PC-9 (cell line): Measurements from ENCODE around the gene EIF4G2.

Source experiments
- EZH2 ChIP-seq: fragments of 200-600 bp; sonication (generic); IDR thresholded peaks from 2 replicates; pipeline ENCODE4 v1.8.0; 2017; ENCODE audit warnings: antibody characterized with exemption, low read depth
- TF ChIP-seq, protein P1 (sequence below): fragments of 200-600 bp; sonication (generic); conservative IDR thresholded peaks from 2 replicates; pipeline ENCODE4 v1.6.1; 2017; ENCODE audit warnings: mixed run types, antibody characterized with exemption, mild to moderate bottlenecking, moderate library complexity

DNA sequence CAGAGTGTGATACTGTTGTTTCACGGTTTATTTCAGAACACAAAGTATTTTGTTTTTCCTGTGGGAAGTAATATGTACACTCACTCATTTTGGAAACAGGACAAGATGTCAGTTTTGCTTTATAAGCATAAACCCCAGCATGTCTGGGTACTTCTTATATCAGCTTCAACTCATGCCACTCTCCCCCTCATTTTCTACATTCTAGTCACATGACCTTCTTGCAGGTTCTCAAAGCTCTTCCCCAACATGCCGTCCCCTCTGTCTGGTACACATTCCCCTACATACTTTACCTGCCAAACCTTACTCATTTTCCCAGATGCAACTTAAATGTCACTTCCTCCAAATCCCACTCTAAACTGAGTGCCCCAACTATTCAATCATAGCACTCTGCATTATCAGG lies 59.2 kb downstream of the EIF4G2 start:
- TF ChIP-seq, protein P1, sequence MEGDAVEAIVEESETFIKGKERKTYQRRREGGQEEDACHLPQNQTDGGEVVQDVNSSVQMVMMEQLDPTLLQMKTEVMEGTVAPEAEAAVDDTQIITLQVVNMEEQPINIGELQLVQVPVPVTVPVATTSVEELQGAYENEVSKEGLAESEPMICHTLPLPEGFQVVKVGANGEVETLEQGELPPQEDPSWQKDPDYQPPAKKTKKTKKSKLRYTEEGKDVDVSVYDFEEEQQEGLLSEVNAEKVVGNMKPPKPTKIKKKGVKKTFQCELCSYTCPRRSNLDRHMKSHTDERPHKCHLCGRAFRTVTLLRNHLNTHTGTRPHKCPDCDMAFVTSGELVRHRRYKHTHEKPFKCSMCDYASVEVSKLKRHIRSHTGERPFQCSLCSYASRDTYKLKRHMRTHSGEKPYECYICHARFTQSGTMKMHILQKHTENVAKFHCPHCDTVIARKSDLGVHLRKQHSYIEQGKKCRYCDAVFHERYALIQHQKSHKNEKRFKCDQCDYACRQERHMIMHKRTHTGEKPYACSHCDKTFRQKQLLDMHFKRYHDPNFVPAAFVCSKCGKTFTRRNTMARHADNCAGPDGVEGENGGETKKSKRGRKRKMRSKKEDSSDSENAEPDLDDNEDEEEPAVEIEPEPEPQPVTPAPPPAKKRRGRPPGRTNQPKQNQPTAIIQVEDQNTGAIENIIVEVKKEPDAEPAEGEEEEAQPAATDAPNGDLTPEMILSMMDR = no peak
- TF ChIP-seq EZH2 = no peak
